Measurements from ENCODE around the gene MYO18B.

DNA sequence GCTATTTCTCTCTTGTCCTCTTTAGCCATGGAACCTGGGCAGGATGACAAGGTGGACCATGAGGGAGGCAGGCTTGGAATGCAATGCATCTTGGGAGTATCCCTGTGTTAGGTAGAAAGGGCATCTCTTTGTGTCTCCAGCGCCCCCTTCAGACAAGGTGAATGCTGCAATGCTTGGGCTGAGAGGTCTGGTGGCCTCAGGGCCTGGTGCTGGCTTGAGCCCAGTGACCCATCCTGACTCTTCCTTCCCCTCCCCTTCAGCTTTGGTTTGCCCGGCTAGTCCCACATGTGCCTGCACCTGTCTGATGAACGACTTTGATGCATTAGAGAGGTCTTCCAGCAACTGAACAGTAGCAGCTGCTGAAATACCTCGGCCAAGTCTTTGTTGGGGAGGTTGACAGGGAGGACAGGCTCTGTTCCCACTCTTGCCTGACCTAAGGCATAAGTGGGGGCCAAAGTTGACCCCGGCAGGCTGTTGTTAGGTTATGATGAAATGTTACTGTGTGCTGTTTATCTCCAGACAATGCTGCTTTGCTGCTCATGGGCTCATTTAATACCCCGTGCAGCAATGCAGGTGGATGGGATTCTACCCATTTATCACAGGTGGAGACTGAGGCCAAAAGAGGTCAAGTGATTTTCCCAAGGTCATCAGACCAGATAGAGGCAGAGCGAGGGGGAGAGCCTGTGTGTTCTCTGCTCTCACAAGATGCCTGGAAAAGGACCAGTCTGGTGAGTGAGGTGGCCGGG lies 22.5 kb downstream of the MYO18B start:
- TF ChIP-seq, protein P1, sequence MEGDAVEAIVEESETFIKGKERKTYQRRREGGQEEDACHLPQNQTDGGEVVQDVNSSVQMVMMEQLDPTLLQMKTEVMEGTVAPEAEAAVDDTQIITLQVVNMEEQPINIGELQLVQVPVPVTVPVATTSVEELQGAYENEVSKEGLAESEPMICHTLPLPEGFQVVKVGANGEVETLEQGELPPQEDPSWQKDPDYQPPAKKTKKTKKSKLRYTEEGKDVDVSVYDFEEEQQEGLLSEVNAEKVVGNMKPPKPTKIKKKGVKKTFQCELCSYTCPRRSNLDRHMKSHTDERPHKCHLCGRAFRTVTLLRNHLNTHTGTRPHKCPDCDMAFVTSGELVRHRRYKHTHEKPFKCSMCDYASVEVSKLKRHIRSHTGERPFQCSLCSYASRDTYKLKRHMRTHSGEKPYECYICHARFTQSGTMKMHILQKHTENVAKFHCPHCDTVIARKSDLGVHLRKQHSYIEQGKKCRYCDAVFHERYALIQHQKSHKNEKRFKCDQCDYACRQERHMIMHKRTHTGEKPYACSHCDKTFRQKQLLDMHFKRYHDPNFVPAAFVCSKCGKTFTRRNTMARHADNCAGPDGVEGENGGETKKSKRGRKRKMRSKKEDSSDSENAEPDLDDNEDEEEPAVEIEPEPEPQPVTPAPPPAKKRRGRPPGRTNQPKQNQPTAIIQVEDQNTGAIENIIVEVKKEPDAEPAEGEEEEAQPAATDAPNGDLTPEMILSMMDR (IDR thresholded peaks at IDR 0.05 in 2 of 3, conservative IDR thresholded peaks at IDR 0.05 in 1 of 3; ENCODE audit: borderline replicate concordance in 1 of 3, insufficient read depth in 1 of 3, low read depth in 2 of 3, low read length in 2 of 3) = peak in 2 of 3 experiments; percentile 34 to 48; a peak in 4 of 6 replicates
- TF ChIP-seq POLR2A (IDR thresholded peaks at IDR 0.05; ENCODE audit: borderline replicate concordance, extremely low read depth, insufficient read depth, insufficient read length) (no peak), ZNF274 (IDR thresholded peaks at IDR 0.05; ENCODE audit: low read depth, low read length) (no peak), SRF (IDR thresholded peaks at IDR 0.05; ENCODE audit: low read depth) (no peak), JUND (IDR thresholded peaks at IDR 0.05) (no peak), CBX3 (IDR thresholded peaks at IDR 0.05; ENCODE audit: low read depth) (no peak)
- TF ChIP-seq, protein P2, sequence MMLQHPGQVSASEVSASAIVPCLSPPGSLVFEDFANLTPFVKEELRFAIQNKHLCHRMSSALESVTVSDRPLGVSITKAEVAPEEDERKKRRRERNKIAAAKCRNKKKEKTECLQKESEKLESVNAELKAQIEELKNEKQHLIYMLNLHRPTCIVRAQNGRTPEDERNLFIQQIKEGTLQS (IDR thresholded peaks at IDR 0.05) = no peak
